Measurements from ENCODE around the gene CSPG5.

Gene CSPG5

DNA sequence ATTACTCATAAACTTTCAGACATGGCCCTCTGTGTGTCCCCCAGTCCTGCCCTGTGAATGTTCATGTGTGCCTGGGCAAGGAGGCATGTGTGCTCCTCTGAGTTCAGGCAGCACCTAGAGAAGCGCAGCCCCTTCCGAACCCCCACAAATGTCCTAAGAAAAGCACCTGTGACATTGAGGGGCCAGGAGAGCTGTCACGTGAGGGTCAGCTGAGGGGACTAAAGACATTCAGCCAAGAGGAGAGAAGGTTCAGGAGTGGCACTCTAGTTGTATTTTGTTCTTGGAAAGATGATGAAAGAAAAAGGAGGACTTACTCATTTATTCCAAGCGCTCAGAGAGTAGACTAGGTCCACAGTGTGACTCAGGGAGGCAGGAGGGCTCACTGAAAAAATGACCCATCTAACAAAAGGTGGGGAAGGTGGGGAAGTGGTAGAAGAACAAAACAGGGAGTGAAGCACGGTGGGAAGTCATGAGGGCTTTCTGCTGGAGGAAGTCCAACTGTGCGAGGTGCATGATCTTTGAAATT is 37.0 kb downstream of the CSPG5 start:
- Histone ChIP-seq H3K27me3 (ENCODE audit: insufficient read depth, poor library complexity, severe bottlenecking) (no peaks in the 10 kb centered on the region), H3K4me3 (replicated peaks; ENCODE audit: insufficient read depth, low read length) (no peak overlapping the region), H3K27ac (replicated peaks) (no peak overlapping the region)
- no peak for TF ChIP-seq POLR2AphosphoS5 (IDR thresholded peaks at IDR 0.05; ENCODE audit: low read depth)
- no peak for TF ChIP-seq GABPA (IDR thresholded peaks at IDR 0.05; ENCODE audit: low read depth)
- TF ChIP-seq SPI1 (IDR thresholded peaks at IDR 0.05; ENCODE audit: borderline replicate concordance, low read depth) = no peak
- TF ChIP-seq, protein P1, sequence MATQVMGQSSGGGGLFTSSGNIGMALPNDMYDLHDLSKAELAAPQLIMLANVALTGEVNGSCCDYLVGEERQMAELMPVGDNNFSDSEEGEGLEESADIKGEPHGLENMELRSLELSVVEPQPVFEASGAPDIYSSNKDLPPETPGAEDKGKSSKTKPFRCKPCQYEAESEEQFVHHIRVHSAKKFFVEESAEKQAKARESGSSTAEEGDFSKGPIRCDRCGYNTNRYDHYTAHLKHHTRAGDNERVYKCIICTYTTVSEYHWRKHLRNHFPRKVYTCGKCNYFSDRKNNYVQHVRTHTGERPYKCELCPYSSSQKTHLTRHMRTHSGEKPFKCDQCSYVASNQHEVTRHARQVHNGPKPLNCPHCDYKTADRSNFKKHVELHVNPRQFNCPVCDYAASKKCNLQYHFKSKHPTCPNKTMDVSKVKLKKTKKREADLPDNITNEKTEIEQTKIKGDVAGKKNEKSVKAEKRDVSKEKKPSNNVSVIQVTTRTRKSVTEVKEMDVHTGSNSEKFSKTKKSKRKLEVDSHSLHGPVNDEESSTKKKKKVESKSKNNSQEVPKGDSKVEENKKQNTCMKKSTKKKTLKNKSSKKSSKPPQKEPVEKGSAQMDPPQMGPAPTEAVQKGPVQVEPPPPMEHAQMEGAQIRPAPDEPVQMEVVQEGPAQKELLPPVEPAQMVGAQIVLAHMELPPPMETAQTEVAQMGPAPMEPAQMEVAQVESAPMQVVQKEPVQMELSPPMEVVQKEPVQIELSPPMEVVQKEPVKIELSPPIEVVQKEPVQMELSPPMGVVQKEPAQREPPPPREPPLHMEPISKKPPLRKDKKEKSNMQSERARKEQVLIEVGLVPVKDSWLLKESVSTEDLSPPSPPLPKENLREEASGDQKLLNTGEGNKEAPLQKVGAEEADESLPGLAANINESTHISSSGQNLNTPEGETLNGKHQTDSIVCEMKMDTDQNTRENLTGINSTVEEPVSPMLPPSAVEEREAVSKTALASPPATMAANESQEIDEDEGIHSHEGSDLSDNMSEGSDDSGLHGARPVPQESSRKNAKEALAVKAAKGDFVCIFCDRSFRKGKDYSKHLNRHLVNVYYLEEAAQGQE (IDR thresholded peaks at IDR 0.05; ENCODE audit: insufficient replicate concordance, low read depth) = no peak
- TF ChIP-seq, protein P2, sequence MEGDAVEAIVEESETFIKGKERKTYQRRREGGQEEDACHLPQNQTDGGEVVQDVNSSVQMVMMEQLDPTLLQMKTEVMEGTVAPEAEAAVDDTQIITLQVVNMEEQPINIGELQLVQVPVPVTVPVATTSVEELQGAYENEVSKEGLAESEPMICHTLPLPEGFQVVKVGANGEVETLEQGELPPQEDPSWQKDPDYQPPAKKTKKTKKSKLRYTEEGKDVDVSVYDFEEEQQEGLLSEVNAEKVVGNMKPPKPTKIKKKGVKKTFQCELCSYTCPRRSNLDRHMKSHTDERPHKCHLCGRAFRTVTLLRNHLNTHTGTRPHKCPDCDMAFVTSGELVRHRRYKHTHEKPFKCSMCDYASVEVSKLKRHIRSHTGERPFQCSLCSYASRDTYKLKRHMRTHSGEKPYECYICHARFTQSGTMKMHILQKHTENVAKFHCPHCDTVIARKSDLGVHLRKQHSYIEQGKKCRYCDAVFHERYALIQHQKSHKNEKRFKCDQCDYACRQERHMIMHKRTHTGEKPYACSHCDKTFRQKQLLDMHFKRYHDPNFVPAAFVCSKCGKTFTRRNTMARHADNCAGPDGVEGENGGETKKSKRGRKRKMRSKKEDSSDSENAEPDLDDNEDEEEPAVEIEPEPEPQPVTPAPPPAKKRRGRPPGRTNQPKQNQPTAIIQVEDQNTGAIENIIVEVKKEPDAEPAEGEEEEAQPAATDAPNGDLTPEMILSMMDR (IDR thresholded peaks at IDR 0.05; ENCODE audit: insufficient read depth, low read length) = no peak
- no peak for DNase-seq (ENCODE audit: low read depth in 1 of 2, low spot score in 1 of 2)

DNA sequence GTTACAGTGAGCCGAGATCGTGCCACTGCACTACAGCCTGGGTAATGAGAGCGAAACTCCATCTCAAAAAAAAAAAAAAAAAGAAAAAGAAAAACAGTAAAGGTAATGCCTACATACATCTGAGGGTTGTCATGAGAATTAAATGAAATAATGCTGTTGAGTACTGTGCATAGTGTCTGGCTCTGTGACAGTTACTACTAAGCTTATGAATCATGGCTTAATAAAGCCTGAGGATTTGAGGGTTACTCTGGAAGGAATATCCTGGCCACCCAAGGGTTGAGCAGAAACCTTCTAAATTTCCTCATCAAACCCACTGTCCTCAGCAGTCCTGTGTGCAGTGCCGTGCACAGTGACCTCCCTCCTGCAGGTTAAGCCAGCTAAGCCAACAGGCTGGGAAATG is 38.4 kb downstream of the CSPG5 start:
- H3K27me3 ChIP-seq (ENCODE audit: insufficient read depth, poor library complexity, severe bottlenecking) = no peaks in the 10 kb centered on the region
- no peak overlapping the region for H3K27ac ChIP-seq (replicated peaks)
- TF ChIP-seq, protein P2 (IDR thresholded peaks at IDR 0.05; ENCODE audit: insufficient read depth, low read length) = no peak
- no peak for TF ChIP-seq POLR2AphosphoS5 (IDR thresholded peaks at IDR 0.05; ENCODE audit: low read depth)
- no peak for TF ChIP-seq SPI1 (IDR thresholded peaks at IDR 0.05; ENCODE audit: borderline replicate concordance, low read depth)
- TF ChIP-seq, protein P1 (IDR thresholded peaks at IDR 0.05; ENCODE audit: insufficient replicate concordance, low read depth) = no peak
- no peak for TF ChIP-seq GABPA (IDR thresholded peaks at IDR 0.05; ENCODE audit: low read depth)
- DNase-seq (ENCODE audit: low read depth in 1 of 2, low spot score in 1 of 2) = no peak
- no peak overlapping the region for H3K4me3 ChIP-seq (replicated peaks; ENCODE audit: insufficient read depth, low read length)

DNA sequence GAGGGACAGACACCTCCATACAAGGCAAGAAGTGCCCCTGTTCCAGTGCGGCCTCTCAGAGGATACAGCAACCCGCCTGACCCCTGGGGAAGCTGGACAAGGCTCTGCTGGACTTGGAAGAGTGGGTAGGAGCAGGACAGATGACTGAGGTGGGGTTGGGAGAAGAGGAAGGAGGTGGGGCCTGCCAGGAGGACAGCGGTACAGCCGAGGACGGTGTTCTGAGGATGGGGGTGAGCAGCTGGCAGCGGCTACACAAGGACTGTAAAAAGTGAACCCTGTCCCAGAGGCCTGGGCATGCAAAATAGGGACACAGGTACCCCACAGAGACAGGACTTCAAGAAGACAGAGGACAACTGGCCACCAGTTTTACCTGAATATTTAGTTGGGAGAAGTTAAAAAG is 41.7 kb downstream of the CSPG5 start:
- no peak overlapping the region for H3K27ac ChIP-seq (replicated peaks)
- H3K4me3 ChIP-seq (replicated peaks; ENCODE audit: insufficient read depth, low read length) = no peak overlapping the region
- H3K27me3 ChIP-seq (ENCODE audit: insufficient read depth, poor library complexity, severe bottlenecking) = no peaks in the 10 kb centered on the region
- no peak for DNase-seq (ENCODE audit: low read depth in 1 of 2, low spot score in 1 of 2)
- TF ChIP-seq SPI1 (IDR thresholded peaks at IDR 0.05; ENCODE audit: borderline replicate concordance, low read depth) = no peak
- TF ChIP-seq, protein P1 (IDR thresholded peaks at IDR 0.05; ENCODE audit: insufficient replicate concordance, low read depth) = no peak
- TF ChIP-seq GABPA (IDR thresholded peaks at IDR 0.05; ENCODE audit: low read depth) = no peak
- TF ChIP-seq POLR2AphosphoS5 (IDR thresholded peaks at IDR 0.05; ENCODE audit: low read depth) = no peak
- TF ChIP-seq, protein P2 (IDR thresholded peaks at IDR 0.05; ENCODE audit: insufficient read depth, low read length) = no peak

Measured in HL-60 (cell line).